GM12873 (cell line): ENCODE results near the gene PDE6G.

Experiments
- TF ChIP-seq, protein P1 (sequence below): IDR thresholded peaks from 2 replicates; pipeline ENCODE4 v1.5.1; 2012; ENCODE audit warnings: low read depth, mild to moderate bottlenecking, moderate library complexity, low read length, control low read depth; ENCODE audit not compliant: insufficient read depth; ENCODE audit errors: missing control alignments

Gene PDE6G

DNA sequence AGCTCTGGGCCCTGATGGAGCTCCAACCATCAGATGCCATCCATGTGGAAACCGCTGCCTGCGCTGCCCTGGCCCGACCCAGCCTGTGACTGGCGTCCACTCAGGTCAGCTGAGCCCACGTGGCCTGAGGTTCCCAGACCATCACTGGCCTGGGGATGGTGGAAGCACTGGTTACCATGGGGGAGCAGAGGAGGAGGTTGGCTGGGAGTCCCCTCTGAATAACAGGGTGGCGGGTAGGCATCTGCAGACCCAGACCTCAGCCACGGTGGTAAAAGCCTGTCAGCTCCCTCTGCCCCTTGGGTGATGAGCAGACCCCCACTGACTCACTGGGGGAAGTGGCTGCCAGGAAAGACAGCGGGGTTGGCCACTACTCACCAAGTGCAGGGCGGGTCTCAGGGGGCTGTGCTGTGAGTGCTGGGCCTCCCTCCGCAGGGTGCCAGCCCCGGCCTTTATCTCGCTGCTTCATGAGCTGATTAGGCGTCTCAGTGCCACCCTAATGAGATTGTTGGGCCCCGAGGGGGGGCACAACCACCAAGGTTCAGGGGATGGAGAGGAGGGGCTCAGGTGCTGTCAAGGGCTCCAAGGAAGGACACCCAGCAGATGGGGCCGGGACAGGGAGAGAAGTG, at the start of gene PDE6G:
Gene PDE6G (minus strand): TSS at position 425 of the 626 bp plus-strand sequence. CDS start 3,237 bp downstream, outside the sequence.
- TF ChIP-seq, protein P1, sequence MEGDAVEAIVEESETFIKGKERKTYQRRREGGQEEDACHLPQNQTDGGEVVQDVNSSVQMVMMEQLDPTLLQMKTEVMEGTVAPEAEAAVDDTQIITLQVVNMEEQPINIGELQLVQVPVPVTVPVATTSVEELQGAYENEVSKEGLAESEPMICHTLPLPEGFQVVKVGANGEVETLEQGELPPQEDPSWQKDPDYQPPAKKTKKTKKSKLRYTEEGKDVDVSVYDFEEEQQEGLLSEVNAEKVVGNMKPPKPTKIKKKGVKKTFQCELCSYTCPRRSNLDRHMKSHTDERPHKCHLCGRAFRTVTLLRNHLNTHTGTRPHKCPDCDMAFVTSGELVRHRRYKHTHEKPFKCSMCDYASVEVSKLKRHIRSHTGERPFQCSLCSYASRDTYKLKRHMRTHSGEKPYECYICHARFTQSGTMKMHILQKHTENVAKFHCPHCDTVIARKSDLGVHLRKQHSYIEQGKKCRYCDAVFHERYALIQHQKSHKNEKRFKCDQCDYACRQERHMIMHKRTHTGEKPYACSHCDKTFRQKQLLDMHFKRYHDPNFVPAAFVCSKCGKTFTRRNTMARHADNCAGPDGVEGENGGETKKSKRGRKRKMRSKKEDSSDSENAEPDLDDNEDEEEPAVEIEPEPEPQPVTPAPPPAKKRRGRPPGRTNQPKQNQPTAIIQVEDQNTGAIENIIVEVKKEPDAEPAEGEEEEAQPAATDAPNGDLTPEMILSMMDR = no peak

DNA sequence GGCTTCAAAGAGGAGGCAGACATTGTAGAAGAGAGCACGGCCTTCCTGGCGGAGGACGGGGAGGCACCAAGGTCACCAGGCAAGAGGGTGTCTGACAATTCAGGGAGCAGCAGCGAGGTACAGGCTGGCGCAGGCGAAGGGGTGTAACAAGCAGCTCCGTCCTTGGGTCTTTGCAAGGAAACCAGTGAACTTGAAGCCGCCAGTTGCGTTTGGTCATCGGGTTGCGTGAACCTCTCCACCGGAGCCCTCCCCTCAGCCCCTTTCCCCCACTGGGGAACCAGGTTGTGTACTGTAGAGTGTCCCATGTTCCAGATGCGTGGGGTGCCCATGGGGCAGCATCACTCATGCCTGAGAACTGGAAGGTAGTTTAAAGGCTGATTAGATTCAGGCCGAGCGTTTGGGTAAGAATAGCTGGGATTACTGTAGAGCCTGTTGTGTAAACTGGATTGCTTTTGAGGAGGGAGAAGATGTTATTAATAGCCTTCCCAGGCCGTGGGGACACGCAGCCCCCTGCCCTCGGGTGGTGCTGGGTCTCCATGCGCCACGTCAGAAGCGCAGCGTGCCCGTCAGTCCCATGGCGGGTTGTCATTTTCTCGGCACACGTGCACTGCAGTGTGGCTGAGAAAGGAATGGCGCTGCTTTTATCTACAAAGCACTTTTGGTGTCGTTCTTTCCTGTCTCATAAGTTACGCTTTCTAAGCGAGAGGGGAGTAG, 49.3 kb upstream of the PDE6G start:
- TF ChIP-seq, protein P1 = no peak

DNA sequence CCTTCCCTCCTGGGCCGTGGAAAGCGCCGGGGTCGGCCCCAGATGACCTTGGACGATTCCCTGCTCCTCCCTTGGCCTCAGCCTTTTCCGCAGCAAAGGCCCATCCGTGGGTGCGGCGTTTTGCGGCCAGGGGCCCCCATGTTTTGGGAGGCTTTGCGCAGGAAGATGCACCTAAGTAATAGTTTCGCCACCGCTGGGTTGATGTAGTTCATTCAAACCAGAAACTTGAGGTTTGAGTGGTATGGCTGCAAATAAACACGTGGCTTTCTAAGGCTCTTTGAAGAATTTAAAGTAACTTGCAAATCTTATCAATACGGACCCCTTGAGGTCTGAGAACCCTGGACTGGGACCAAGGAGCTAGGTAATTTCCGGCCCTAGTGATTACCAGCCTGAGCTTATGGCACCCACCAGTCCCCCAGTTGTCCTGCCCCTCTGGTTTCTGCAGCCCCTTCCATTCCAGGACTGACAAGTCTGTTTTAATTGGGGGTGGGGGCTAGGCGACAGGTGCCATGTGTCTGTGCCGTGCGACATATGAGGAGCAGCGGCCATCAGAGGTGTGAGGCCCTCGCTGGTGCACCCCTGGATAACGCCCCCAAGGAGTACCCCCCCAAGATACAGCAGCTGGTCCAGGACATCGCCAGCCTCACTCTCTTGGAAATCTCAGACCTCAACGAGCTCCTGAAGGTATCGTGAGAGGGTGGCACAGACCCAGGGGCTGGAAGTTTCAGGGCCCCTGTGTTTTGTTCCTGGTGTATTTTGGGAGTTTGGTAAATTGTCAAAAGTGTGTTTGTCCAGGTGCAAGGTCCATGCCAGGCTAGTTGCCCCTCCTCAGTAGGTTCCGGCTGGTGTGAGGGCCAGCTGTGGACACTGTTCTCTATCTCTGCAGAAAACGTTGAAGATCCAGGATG, 47.7 kb upstream of the PDE6G start:
- TF ChIP-seq, protein P1 = no peak

DNA sequence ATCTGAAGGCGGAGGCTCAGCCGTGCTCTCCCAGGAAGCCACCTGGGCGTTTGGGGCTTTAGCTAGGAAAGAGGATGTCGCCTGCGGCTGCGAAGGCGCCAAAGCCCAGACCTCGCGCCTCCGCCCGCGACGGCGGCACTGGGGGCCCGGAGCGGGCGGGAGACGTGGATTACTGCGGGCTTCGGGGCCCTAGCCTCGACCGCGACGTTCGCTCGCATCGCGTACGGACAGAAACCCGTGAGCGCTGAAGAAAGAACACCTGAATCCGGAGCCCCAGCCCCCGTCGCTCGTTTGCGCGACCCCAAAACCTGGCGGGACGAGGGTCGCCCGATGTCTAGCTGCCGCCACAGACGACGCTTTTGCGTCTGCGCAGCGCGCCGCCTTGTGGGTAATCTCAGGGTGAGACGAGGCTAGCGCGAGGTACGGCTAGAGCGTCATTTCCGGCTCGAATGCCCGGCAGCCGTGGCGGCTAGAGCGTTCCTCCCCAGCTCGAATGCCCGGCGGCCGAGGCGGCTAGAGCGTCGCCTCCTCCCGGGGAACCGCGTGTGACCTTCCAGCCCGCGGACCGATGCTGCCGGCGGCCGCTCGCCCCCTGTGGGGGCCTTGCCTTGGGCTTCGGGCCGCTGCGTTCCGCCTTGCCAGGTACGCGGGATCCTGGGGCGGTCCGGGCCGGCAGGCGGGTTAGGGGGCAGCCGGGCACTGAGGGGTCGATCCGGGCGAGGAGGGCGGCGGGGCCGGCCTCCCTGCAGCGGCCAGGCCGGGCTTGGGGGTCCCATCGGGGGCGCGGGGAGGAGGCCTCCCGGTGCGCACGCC, 46.8 kb upstream of the PDE6G start, which contains the start of gene MRPL12:
Gene MRPL12 (plus strand): TSS at position 434 of the 813 bp plus-strand sequence. CDS start 135 bp downstream, at position 569.
- TF ChIP-seq, protein P1 = no peak

DNA sequence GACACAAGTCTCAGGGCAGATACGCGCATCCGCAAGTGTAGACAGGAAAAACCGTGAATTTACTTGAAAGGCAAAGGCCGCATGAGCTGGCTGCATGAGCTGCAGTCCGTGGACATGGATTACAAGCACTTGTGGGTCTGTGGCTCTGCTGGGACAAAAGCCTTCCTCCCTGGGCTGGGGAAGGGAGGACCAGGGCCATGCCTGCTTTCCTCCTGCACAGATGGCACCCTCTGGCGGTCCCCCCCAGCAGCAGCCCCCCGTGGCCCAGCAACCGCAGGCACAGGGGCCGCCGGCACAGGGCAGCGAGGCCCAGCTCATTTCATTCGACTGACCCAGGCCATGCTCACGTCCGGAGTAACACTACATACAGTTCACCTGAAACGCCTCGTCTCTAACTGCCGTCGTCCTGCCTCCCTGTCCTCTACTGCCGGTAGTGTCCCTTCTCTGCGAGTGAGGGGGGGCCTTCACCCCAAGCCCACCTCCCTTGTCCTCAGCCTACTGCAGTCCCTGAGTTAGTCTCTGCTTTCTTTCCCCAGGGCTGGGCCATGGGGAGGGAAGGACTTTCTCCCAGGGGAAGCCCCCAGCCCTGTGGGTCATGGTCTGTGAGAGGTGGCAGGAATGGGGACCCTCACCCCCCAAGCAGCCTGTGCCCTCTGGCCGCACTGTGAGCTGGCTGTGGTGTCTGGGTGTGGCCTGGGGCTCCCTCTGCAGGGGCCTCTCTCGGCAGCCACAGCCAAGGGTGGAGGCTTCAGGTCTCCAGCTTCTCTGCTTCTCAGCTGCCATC, 45.1 kb upstream of the PDE6G start:
- TF ChIP-seq, protein P1 = peak; percentile 9
